NCI-H460 (cell line): Measurements from ENCODE around the gene IFNA6. TPM values are rescaled to one million over a fixed set of nuclear protein-coding genes. Genes with fewer than 3 reads are reported as not detected.

Experiments used
- DNase-seq: peaks from one replicate; pipeline ENCODE4 v3.0.0-alpha.2; 2016; ENCODE audit warnings: low read depth; ENCODE audit errors: extremely low read depth
- total RNA-seq: library from RNA; depleted of rRNA; stranded (reverse); fragments of >200 nt; shearing (Covaris generic); gene quantifications from 2 replicates; pipeline ENCODE4 v1.2.3, GENCODE V29; 2014; rRNA removed

Gene IFNA6
- total RNA-seq, 1 experiment from 2014 or later: not detected

DNA sequence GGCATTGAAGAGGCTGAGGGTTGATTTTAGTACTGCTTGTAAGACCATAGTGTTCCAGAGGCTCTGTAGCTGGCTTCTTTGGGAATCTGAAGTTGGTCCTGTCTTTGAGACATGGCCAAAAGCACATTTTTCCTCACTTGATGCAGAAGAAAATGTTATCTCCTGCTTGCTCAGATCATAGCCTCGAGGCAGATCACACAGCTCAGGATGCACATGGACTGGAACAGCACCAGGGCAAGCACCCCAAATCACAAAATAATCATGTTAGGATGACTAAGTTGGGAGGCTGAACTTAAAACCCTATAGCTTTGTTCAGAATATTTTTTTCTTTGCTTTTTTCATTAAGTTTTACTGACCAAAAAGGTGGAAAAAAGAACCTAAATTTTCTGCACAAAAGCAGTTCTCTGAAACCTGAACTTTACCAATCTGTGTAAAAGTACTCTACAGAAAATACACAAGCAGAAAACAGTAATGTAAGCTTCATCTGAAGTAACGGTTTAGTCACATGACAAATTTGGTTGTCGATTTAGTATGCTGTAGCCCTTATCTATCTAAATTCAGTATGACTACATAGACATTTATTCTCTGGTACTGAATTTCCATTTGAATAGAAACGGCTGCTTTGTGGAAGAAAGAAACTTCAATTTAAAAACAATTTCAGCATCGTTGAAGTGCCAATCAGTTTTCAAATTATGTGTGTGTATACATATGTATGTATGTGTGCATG lies 18.8 kb downstream of the IFNA6 start:
- no peak for DNase-seq

DNA sequence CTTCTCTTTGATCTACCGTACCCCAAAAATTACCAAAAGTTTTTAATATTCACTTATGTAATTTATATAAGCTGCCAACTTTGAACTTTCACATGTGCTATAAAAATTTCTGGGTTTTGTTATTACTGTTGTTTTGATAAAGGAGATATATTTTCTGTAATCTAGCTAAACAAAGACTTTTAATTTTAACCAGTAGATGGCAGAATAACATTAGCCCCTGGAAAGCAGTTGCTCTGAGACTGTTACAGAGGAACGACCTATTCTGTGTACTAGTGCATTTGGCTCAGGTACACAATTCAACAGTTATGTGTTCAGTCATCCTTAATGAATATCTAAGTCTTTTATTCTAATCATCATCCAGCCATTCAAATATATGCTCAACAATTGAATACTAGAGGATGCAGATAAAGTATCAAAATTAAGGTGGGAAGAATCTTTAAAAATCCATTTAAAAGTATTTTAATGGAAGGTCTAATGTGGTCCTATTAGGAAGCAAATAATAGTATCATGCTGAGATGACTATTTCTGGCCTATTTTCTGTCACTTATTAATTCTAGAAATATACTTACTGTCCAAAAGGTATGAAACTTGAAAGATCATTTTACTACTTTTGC lies 24.1 kb downstream of the IFNA6 start:
- peak; percentile 43 for DNase-seq

DNA sequence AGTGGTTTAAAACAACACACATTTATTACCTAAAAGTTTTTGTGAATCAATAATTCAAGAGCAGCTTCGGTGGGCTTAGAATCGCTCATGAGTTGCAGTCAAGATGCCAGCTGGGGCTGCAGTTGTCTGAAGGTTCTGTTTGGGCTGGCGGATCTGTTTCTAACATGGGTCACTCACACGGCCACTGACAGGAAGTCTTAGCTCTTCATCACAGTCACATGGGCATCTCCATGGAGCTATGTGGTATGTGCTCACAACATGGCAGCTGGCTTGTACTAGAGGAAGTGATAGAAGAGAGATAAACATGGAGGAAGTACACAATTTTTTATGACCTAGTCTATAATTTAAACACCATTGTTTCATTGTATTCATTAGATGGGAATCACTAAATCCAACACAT lies 26.6 kb downstream of the IFNA6 start:
- DNase-seq: no peak

DNA sequence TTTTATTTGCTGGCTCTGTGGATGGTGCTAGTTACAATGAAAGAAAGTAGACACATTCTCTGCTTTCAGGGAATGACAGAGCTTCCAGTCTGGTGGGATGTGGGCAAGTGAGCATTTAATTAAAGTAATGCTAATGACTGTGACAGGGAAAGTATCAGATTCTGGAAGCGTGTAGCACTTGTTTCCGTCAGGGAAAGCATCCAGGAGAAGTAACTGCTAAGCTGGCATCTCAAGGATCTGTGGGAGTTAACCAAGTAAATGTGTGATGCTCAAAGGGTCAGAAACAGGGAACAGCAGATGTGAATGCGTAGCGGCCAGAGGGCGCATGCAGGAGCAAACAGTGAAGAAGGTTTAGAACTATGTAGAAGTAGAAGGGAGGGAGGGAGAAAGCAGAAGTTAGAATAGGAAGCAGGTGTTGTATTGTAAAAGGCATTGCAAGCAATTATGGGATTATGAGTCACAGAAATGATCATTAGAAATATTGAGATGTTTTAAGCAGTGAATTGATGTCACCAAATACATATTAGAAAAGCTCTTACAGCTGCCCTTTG lies 27.7 kb downstream of the IFNA6 start:
- no peak for DNase-seq

DNA sequence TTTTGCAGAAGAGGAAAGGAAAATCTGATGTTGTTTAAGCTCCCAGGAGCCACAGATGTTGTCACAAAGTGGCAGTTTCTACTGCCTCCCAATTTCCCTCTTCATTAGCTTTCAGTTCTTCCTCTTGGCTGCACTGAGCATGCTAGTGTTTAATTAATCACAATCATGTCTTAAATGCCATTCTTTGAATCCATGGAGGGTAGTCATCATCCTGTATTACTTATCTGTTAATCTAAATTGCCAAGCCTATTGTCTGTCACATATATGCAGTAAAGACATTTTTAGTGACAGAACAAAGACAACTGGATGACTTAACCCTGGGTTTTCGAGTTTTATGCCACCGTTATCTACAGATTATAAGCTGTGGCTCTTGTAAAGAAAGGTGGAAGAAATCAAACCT lies 30.2 kb downstream of the IFNA6 start:
- DNase-seq: no peak

DNA sequence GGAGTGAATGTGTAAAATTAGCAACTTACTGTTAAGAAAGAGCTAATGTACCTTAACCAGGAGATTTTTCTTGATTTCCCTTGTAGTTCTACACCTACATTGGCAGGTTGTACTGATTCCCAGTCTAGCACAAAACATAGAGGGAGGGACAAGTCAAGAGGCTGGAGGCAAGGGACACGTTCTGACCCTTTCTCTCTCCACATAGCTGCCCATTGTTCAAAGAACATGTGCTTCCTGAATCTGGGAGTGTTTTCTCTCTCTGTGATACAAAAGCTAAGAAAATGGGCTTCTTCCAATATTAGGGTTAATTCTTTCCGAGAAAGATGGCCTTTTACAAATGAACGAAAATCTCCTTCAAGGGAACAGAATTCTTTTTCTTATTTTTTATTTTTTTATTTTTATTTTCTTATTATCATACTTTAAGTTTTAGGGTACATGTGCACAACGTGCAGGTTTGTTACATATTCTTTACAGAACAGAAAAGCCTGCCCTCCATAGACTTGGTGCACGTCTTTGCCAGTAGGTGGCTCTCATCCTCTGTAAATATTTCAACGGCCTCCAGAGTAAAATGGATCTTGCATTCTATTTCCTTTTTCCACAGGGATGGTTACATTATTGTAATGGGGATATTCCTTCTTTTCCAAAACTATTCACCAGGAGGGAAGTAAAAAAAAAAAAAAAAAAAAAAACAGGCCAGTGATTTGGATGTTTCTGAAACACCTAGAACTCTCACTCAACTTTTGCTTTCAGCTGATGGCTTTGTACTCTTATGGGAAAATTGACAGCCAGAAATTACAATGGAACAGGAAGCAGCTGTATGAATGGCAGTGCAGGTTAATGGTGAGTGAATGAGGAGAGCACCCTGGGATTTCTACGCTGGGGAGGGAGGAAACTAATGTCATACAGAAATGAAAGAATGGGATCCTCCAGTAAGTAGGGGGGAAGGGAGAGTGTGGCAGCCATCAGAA lies 32.4 kb downstream of the IFNA6 start:
- DNase-seq: peak; percentile 33

DNA sequence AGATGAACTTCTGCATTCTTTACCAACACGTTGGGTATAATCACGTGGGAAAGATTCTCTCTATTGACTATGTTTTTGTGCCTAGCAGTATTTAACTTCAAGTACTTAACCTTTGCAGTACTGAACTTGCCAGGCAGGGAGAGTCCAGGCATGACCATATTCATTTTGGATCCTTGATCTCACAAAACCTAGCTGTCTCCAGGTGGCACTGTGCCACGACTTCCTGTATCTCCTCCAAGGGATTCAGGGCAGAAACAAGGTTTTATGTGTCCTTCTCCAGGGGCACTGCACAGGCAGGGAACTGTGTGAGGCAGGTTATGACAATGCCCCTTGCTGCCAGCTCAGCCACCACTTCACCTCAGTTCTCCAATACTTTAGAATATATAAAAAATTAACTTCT lies 33.8 kb downstream of the IFNA6 start:
- no peak for DNase-seq

DNA sequence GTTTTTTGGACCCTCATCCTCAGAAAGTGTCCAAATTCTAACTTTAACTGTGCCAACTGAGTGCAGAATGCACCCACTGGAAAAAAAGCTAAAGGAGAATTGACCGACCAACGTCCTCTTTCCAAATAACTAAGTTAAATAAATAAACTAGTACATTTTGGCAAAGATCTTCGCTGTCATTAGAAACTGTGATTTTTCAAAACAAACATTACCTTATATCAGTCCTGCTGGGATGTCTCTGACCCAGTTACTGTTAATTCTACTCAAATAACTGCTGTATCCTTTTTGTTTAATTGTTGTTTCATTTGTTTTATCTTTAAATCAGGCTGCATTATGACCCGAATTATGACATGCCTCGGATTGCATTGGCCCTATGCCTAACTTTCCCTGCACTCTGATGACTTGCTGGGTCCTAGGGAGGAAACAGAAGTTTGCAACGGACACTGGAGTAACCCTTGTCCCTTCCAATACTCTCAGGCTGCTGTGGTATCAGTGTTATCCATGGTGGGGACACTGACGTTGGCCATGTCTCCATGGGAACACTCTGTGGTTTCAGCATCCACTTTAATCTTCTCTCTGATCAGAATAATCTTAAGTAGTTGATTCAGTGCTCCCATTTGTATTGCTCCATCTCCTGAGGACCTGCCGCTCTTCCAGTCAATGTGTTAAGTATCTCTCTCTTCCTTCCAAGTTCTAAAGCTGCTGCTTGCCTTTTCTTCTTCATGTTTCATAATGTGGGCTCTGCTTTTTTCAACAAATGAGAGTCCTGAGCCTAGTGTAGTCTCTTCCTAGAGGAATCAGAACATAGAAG lies 34.5 kb downstream of the IFNA6 start:
- DNase-seq: no peak

DNA sequence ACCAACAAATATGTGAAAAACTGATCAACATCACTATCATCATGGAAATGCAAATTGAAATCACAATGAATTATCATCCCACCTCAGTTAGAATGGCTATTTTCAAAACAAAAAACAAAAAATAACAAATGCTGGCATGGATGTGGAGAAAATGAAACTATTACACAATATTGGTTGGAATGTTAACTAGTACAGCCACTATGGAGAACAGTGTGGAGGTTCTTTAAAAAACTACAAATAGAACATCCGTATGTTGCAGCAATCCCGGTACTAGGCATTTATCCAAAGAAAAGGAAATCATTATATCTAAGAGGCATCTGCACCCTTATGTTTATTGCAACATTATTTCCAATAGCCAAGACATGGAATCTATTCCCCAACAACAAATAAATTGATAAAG lies 36.5 kb downstream of the IFNA6 start:
- no peak for DNase-seq

DNA sequence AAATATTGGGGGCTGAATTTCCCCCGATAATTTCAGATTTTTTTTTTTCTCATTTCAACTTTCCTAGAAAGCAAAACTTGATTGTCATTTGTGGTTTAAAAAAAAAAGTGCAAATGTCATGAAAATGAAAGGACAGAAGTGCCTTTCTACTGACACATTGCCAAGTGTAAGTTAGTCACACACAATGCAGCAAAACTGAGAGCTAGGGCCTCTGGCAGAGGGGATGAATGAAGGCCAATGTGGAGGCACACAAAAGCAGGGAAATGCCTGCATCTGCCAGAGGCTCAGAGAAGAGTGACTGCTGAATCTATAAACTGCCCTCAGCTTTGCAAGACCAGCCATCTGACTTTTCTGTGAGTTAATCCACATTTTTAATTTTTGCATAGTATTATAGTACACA lies 38.8 kb downstream of the IFNA6 start:
- no peak for DNase-seq

DNA sequence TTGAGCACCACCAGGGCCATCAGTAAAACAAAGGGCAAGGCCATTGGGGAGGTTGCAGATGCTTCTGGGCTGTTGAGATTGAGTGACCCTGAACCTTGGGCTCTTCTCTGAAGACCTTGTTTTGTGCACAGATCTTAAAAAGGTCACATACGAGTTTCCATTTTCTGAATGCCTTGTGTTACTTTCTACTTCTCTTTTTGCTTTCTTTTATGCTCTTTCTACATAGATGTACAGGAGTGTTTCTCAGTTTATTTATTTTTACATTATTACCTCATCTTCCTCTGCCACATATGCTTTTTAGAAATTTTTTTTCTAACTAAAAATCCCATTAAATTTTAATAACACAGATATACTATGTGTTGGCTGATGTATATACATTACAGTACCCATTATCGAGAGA lies 45.5 kb downstream of the IFNA6 start, which contains the start of gene IFNA5:
IFNA5 (minus strand) TSS at position 101 of the 400 bp plus-strand sequence; CDS start at position 44, 57 bp downstream.
- no peak for DNase-seq

Other genes with a start within 250 kb of the IFNA6 start
- not detected in 2 replicates for gene IFNW1, start 209.1 kb downstream of the IFNA6 start, total RNA-seq
- gene IFNA21, start 184.2 kb downstream of the IFNA6 start, total RNA-seq: not detected in 2 replicates
- not detected in 2 replicates for gene IFNA4, start 163.3 kb downstream of the IFNA6 start, total RNA-seq
- not detected in 2 replicates for gene IFNA7, start 148.7 kb downstream of the IFNA6 start, total RNA-seq
- gene IFNA10, start 143.7 kb downstream of the IFNA6 start, total RNA-seq: not detected in 2 replicates
- gene IFNA16, start 133.6 kb downstream of the IFNA6 start, total RNA-seq: not detected in 2 replicates
- gene IFNA17, start 122.7 kb downstream of the IFNA6 start, total RNA-seq: not detected in 2 replicates
- gene IFNA14, start 110.9 kb downstream of the IFNA6 start, total RNA-seq: not detected in 2 replicates
- not detected in 2 replicates for gene IFNA5, start 45.6 kb downstream of the IFNA6 start, total RNA-seq
- 19.0 and 23.6 TPM in 2 replicates for gene KLHL9, start 15.5 kb downstream of the IFNA6 start, total RNA-seq
- gene IFNA13, start 17.2 kb upstream of the IFNA6 start, total RNA-seq: not detected in 2 replicates
- gene IFNA2, start 34.5 kb upstream of the IFNA6 start, total RNA-seq: not detected in 2 replicates
- gene IFNA8, start 58.2 kb upstream of the IFNA6 start, total RNA-seq: not detected in 2 replicates
- gene IFNA1, start 89.6 kb upstream of the IFNA6 start, total RNA-seq: not detected in 2 replicates
- 0.38 and 0.87 TPM in 2 replicates for gene IFNE, start 131.4 kb upstream of the IFNA6 start, total RNA-seq